ENCODE results near the gene ZBTB9.

The ZBTB9 gene

DNA sequence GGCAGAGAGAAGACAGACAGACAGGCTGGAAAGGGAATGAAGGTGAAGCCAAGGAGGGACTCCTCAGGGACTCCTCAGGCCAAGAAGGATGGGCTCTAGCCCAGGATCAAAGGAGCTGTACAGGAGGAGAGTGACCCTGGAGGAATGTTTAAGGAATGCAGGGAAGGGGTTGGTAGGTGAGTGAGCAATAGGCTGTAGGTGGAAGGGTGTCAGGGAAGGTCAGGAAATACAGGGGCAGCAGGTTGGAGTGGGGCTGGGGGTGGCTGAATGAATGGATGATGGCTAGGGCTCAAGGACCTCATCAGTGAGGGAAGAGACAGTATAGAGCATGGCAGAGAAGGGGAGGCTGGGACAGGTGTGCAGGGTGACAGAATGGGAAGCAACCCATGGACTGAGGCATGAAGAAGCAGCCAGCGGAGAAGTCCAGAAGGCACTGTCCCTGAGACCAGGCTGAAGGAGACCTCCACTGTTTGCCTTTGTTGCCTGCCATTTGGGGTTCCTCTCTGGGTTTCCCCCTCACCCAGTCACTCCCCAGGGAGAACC lies 21.3 kb upstream of the ZBTB9 start:
- no peak for DNase-seq (ENCODE audit: low read depth in 2 of 2)

DNA sequence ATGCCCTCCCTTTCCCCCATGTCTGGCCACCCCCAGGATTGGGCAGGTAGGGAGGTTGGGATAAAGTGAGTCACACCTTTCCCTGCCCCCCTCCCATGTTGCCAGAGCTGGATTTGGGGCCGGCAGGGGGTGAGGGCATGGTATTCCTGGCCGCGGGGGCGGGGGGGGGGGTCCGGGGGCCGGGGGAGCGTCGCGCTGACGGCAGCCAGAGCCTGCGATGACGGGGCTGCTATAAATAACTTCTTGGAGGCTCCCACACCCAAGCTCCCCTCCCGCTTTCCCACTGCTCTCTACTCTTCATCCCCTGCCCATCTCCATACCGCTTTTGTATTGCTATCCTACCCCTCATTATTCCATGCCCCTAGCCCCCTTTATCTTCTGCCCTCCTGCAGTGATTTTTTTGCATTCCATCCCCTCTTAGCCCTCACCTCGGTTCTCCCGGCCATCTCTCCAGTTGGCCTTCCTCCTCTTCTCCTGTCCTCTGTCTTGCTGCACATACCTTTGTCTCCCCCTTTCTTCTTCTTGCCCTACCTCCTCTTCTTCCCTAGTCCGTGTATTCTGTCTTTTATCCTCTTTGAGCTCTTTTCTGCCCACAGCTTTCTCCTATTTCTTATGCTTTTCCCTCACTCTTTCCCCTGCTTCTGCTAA lies 20.7 kb upstream of the ZBTB9 start:
- DNase-seq (ENCODE audit: low read depth in 2 of 2), result no peak

DNA sequence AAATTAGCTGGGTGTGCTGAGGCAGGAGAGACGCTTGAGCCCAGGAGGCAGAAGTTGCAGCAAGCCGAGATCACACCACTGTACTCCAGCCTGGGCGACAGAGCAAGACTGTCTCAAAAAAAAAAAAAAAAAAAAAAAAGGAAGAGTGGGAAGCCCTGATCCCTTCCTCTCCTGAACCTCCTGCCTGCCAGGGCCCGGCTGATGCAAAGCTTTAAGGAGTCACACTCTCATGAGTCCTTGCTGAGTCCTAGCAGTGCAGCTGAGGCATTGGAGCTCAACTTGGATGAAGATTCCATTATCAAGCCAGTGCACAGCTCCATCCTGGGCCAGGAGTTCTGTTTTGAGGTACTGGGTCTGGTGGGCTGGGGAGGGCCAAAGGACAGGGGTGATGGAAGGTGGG lies 19.4 kb upstream of the ZBTB9 start:
- DNase-seq (ENCODE audit: low read depth in 2 of 2), result no peak

DNA sequence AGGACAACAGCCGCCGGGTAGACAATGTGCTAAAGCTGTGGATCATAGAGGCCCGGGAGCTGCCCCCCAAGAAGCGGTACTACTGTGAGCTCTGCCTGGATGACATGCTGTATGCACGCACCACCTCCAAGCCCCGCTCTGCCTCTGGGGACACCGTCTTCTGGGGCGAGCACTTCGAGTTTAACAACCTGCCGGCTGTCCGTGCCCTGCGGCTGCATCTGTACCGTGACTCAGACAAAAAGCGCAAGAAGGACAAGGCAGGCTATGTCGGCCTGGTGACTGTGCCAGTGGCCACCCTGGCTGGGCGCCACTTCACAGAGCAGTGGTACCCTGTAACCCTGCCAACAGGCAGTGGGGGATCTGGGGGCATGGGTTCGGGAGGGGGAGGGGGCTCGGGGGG lies 16.7 kb upstream of the ZBTB9 start:
- no peak for DNase-seq (ENCODE audit: low read depth in 2 of 2)

DNA sequence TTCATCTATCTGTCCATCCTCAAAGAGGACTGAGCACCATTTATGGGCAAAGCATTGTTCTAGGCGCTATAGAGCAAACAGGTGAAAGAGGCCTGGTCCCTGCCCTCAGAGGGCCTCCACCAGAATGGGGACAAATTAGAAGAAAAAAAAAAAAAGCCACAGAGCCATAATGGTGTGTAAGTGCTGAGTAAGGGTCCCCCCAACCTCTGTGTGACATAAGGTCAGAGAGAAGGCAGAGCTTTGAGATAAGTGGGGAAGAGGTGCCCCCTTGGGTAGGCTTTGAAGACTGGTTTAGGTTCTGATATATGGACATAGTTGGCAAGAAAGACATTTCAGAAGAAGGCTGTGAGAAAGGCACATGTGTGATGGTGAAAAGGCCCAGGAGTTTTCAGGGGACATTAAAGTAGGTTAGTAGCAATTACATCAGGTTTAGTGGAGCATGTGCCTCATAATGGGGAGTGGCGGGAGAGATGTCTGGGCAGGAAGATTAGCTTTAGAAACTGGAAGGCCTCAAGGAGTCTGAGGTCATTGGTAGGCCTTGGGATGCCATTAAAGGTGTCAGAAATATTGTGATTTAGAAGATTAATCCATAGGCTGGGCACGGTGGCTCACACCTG lies 15.3 kb upstream of the ZBTB9 start:
- no peak for DNase-seq (ENCODE audit: low read depth in 2 of 2)

DNA sequence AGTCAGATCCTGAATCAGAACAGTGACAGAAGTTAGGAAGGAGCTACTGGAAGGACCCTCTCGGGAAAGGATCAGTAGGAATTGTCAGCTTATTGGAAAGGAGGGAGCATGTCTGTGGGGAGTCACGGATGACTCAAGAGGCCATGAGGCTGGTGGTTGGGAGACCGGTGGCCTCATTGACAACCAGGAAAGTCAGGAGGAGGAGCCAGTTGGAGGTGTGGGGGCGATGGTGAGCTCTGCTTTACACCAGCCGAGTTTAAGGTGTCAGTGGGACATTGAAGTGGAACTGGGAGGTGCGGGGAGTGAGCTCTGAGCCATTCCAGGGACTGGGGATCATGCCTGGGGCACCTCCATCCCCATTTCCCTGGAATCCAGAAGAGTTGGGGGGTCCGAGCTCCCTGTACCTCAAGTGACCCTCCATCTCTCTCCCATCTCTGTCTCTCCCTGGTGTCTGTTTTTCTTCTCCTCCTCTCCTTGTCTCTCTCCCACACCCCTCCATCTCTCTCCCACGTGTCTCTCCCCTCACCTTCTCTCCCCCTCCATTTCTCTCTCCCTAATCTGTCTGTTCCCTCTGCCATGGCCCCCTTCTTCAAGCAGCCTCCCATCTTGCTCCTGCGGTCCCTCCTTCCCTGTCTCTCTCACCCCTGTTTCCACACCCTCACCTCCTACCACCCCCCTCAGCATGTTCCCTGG lies 14.3 kb upstream of the ZBTB9 start:
- DNase-seq (ENCODE audit: low read depth in 2 of 2), result no peak

DNA sequence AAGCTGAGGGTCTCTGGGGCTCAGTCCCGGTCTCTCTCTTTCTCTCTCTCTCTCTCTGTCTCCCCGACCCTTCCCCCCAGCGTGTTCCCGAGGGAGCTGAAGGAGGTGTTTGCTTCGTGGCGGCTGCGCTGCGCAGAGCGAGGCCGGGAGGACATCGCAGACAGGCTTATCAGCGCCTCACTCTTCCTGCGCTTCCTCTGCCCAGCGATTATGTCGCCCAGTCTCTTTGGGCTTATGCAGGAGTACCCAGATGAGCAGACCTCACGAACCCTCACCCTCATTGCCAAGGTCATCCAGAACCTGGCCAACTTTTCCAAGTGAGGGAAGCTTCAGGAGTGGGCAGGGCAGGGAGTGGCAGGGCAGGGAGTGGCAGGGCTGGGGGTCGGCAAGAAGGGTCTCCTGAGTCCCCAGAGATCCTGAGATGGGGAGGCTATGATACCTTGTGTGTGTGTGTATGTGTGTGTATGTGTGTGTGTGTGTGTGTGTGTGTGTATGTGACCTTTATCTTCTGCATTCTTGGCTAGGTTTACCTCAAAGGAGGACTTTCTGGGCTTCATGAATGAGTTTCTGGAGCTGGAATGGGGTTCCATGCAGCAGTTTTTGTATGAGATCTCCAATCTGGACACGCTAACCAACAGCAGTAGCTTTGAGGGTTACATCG lies 13.6 kb upstream of the ZBTB9 start:
- DNase-seq (ENCODE audit: low read depth in 2 of 2), result no peak

DNA sequence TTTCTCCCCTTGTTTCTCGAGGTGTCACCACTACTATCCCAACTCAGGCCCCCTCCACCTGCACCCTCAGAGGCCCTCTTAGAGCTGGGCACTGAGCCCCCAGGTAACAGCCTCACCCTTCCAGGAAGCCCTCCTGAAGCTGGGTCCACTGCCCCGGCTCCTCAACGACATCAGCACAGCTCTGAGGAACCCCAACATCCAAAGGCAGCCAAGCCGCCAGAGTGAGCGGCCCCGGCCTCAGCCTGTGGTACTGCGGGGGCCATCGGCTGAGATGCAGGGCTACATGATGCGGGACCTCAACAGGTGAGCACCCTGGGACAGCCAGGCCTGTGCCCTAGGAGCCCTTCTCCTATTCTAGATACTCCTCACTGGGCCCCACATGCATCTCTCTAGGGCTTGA lies 12.9 kb upstream of the ZBTB9 start:
- DNase-seq (ENCODE audit: low read depth in 2 of 2), result no peak

DNA sequence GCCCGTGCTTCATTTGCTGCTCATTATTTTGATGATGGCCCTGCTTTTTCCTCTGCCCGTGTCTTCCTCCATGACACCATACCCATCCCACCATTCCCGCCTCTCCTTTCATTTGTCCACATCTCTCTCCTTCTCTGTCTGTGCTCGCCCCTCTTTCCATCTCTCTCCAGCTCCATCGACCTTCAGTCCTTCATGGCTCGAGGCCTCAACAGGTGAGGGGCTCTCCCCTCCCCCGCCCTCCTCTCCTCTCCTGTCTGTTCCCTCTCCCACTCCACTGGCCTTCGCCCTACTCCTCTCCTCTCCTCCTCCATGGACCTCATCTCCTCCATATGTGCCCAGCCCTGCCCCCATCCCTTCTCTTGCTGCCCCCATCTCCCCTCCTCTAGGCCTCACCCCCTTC lies 12.1 kb upstream of the ZBTB9 start:
- DNase-seq (ENCODE audit: low read depth in 2 of 2), result no peak

DNA sequence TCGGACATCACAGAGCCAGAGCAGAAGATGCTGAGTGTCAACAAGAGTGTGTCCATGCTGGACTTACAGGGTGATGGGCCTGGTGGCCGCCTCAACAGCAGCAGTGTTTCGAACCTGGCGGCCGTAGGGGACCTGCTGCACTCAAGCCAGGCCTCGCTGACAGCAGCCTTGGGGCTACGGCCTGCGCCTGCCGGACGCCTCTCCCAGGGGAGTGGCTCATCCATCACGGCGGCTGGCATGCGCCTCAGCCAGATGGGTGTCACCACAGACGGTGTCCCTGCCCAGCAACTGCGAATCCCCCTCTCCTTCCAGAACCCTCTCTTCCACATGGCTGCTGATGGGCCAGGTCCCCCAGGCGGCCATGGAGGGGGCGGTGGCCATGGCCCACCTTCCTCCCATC lies 11.4 kb upstream of the ZBTB9 start:
- DNase-seq (ENCODE audit: low read depth in 2 of 2), result no peak

DNA sequence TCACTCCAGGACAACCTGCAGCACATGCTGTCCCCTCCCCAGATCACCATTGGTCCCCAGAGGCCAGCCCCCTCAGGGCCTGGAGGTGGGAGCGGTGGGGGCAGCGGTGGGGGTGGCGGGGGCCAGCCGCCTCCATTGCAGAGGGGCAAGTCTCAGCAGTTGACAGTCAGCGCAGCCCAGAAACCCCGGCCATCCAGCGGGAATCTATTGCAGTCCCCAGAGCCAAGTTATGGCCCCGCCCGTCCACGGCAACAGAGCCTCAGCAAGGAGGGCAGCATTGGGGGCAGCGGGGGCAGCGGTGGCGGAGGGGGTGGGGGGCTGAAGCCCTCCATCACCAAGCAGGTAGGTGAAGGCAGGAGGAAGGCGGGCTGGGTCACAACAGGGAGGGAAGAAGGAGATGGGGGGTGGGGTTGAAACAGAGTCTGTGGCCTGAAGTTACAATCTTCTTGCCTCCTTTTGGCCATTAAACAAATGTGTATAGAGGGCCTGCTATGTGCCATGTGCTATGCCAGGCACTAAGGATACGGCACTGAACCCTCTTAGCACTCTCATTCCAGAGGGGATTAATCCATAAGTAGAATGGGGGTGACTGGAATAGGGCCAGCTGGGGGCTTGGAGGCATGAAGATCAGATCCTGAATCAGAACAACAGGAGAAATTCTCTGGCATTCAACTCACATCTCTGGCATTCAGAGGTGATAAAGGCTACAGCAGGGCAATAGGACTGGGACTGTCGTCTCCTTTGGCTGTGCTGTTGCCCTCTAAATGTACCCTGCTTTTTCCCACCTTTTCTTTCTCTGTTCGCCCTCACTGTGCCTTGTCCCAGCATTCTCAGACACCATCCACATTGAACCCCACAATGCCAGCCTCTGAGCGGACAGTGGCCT lies 10.5 kb upstream of the ZBTB9 start:
- DNase-seq (ENCODE audit: low read depth in 2 of 2), result no peak

DNA sequence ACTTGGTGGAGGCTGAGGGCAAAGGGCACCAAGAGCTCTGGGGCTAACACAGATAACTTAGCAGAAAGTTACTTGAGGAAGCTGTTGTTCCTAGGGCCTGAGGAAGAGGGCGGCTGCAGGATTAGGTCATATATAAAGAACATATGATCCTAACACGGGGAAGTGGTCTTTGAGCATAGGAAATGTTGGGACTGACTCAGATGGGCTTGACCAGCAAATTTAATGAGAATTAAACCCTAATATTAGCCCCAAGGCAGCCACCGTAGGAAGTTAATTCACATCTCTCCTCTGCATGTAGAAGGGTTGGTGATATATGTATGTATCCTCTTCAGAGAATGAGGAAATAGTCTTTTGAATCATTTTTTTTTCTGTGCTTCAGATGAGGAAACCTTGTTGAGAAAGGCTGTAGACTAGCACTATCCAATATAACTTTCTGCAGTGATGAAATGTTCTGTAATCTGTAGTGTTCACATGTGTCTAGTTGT lies 9.2 kb upstream of the ZBTB9 start:
- DNase-seq (ENCODE audit: low read depth in 2 of 2), result no peak

DNA sequence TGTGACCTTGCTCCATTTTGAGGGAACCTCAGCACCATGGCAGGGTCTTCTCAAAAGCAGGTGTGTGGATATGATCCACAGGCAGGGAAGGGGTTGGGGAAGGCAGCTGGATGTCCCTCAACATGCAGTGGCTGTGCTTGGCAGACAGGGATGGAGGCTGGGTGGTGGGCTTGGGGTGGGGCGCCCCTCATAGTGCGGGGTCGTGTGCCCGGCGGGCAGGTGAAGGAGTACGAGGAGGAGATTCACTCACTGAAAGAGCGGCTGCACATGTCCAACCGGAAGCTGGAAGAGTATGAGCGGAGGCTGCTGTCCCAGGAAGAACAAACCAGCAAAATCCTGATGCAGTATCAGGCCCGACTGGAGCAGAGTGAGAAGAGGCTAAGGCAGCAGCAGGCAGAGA lies 8.0 kb upstream of the ZBTB9 start:
- no peak for DNase-seq (ENCODE audit: low read depth in 2 of 2)

DNA sequence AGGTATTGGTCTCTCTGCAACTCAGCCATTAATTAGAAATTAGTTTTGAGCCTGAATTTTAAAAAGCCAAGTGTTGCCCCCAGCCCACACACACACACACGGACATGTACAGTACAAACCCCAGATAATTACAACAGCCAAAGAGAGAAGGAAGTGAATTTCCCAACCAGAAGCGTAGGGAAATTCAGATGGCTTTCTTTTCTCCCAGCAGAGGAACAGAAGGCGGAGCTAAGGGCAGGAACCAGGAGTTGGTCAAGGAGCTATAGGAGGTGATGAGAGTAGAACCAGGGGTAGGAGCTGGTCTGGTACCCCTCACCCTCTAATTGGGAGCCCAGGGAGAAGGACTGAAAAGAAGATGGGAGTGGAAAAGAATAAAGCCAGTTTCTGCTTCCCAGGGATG lies 3.9 kb upstream of the ZBTB9 start:
- no peak for DNase-seq (ENCODE audit: low read depth in 2 of 2)

DNA sequence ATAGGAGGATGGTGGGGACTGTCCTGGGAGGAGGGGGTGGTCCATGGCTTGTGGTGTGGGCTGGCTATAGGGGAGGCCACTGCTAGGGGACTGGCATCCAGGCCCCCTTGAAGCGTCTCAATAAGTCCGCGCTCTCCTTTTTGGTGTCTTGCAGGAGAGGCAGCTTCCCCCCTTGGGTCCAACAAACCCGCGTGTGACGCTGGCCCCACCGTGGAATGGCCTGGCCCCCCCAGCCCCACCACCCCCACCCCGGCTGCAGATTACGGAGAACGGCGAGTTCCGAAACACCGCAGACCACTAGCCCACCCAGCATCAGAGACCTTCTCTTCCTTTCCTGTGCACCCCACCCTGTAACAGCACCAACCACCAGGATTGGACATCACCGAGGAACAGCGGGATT lies 2.8 kb upstream of the ZBTB9 start:
- DNase-seq (ENCODE audit: low read depth in 2 of 2), result no peak

DNA sequence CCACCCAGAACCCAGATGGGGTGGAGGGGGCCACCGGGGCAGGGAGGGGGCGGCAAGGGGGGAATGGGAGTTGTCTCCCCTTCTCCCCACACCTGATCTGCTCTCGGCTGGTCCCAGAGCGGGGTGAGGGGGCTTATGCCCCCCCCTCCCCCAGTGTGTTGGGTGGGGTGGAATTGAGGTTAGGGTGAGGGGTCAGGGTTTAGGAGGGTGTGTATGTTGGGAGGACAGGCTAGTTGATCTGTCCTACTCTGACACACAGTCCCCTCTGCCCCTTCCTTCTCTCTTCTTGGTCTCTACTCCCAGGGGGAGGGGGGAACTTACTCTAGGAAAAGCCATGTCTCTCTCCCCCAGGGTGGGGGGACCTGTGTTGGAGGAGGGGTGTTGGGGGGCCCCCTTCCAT lies 1.9 kb upstream of the ZBTB9 start:
- no peak for DNase-seq (ENCODE audit: low read depth in 2 of 2)

DNA sequence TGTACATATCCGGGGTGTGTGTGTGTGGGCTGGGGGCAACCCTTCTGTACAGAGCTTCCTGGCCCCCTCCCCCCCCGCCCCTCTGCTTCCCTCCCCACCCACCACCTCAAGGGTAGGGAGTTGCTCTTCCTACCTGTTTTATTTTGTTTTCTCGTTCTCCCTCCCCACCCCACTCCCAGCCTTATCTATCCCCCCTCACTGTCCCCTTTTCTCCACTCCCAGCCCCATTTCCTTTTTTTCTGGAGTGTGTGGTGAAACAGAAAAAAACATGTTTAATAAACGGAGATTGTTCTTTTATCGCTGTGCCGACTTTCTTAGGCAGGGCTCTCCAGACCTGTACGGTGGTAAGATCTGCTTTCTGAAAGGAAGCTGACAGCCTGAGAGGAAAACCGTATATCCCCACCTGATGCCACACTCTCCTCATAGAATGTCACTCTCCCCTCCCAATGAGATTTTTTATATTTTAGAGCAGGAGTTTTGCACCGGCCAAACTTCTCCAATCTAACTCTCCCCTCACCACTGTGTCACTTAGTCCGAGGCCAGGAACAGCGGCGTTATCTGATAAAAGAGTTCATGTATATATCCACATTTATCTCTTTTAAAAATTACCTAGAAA lies 875 bp upstream of the ZBTB9 start:
- no peak for DNase-seq (ENCODE audit: low read depth in 2 of 2)

DNA sequence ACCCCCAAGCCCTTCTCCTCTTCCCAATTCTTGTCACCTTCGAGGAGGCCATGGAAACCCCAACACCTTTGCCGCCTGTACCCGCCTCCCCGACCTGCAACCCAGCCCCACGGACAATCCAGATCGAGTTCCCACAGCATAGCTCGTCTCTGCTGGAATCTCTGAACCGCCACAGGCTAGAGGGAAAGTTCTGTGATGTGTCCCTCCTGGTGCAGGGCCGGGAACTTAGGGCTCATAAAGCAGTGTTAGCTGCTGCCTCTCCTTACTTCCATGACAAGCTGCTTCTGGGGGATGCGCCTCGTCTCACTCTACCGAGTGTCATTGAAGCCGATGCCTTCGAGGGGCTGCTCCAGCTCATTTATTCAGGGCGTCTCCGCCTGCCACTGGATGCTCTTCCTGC lies 675 bp downstream of the ZBTB9 start:
- DNase-seq (ENCODE audit: low read depth in 2 of 2), result no peak

DNA sequence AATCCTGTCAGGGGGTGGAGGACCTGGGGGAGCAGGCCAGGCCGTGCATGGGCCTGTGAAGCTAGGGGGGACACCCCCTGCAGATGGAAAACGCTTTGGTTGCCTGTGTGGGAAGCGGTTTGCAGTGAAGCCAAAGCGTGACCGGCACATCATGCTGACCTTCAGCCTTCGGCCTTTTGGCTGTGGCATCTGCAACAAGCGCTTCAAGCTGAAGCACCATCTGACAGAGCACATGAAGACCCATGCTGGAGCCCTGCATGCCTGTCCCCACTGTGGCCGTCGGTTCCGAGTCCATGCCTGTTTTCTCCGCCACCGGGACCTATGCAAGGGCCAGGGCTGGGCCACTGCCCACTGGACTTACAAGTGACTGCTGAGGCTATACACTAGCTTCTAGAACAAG lies 1.8 kb downstream of the ZBTB9 start:
- DNase-seq (ENCODE audit: low read depth in 2 of 2), result no peak

DNA sequence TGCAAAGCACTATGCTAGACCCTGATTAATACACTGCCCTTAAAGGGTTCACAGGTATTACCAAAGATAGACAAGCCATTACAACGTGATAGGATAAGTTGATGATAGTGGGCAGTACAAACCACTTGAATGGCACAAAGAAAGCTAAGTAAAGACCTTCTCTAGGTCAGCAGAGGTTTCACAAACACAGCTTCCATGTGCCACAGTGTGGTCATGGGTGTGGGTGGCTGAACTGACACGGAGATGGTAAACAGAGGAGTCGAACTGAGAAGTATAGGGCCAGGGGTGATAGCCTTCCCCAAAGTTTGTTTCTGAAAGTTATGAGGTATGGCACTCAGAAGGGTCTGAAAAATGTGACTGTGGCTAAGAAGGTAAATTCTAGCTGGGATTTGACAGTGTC lies 4.3 kb downstream of the ZBTB9 start:
- DNase-seq (ENCODE audit: low read depth in 2 of 2), result no peak

DNA sequence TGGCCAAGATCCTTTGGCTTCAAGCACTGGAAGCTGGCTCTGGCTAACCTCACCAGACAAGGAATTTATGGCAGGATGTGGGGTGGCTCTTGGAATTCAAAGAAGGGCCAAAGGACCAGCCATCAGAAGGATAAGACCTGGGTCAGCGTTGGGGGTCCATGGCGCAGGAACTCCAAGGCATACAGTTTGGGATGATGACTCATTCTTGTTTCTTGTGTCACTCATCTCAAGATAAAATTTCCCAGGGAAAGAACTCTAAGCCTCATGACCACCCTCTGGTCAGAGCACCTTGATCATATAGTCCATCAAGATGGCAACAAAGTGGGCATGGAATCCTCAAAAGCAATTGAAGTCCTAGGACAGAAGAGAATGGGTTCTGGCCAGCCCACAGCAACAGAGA lies 4.8 kb downstream of the ZBTB9 start:
- no peak for DNase-seq (ENCODE audit: low read depth in 2 of 2)

Measured in stimulated activated CD8-positive, alpha-beta memory T cell treated with anti-CD3 and anti-CD28 coated beads, Interleukin-15, amount 100 ng/mL, for 48 hours (primary cell).